AG10803 (cell line): Measurements from ENCODE around the gene SULF2.

Source experiments
- DNase-seq: peaks from one replicate; pipeline ENCODE4 v3.0.0; 2010; ENCODE audit warnings: low read depth
- H3K4me3 ChIP-seq: 2 replicates; pipeline ENCODE4 v1.5.1; 2011; ENCODE audit warnings: mild to moderate bottlenecking, low read length, control low read depth
- CTCF ChIP-seq: conservative IDR thresholded peaks from 2 replicates; pipeline ENCODE4 v1.5.1; 2011; ENCODE audit warnings: mild to moderate bottlenecking, low read length, control low read depth, inconsistent platforms

SULF2 gene

GRCh38 chr20:47670913-47671312, 114.4 kb downstream of the SULF2 start:
- no peak for TF ChIP-seq CTCF
- H3K4me3 ChIP-seq = no peak overlapping the region
- no peak for DNase-seq

DNA sequence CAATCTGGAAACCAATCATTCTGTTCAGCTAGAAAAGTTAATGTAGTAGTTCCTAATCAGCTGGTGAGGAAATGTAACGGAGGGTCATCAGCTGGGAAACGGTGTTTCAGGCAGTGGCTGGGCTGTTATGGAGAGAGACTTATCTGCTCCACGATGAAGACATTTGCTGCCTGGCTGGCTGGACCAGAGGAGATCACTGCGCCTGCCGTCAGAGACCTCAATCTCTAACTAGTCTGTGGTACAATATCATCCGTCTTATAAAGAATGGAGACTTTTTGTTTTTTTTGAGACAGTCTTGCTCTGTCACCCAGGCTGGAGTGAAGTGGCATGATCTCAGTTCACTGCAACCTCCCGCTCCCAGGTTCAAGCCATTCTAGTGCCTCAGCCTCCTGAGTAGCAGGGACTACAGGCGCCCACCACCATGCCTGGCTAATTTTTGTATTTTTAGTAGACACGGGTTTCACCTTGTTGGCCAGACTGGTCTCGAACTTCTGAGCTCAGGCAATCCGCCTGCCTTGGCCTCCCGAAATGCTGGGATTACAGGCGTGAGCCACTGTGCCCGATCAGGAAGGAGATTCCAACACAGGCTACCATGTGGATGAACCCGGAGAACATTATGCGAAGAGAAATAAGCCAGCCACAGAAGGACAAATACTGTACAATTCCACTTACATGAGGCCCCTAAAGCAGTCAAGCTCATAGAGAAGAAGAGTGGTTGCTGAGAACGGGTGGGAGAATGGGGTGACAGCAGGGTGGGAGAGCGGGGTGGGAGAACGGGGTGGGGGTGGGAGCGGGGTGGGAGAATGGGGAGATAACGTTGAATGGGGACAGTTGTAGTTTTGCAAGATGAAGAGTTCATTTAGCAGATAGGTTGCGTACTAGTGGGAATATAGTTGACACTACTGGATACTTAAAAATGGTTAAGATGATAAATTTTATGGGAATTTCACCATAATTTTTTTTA, 115.1 kb downstream of the SULF2 start:
- DNase-seq = no peak
- no peak overlapping the region for H3K4me3 ChIP-seq
- TF ChIP-seq CTCF = no peak

DNA sequence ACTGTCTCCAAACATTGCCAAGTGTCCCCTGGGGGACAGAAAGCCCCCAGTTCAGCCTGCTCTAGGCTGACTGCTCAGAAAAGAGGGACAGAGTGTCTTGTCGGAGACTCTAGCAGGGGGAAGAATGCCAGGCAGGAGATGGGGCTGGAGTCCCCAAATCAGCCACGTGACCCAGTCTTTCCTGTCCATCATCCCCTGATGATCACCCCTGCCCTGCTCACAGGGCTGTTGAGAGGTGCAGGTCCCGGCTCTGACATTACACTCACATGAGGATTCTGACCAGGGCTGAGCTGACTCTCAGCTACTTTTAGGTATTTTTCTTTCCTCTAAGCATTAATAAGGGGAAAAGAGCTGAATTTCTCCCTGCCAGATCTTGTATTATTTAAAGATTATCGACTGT, 115.8 kb downstream of the SULF2 start:
- H3K4me3 ChIP-seq = no peak overlapping the region
- no peak for TF ChIP-seq CTCF
- no peak for DNase-seq

GRCh38 chr20:47669152-47669425, 116.2 kb downstream of the SULF2 start:
- no peak for TF ChIP-seq CTCF
- no peak for DNase-seq

DNA sequence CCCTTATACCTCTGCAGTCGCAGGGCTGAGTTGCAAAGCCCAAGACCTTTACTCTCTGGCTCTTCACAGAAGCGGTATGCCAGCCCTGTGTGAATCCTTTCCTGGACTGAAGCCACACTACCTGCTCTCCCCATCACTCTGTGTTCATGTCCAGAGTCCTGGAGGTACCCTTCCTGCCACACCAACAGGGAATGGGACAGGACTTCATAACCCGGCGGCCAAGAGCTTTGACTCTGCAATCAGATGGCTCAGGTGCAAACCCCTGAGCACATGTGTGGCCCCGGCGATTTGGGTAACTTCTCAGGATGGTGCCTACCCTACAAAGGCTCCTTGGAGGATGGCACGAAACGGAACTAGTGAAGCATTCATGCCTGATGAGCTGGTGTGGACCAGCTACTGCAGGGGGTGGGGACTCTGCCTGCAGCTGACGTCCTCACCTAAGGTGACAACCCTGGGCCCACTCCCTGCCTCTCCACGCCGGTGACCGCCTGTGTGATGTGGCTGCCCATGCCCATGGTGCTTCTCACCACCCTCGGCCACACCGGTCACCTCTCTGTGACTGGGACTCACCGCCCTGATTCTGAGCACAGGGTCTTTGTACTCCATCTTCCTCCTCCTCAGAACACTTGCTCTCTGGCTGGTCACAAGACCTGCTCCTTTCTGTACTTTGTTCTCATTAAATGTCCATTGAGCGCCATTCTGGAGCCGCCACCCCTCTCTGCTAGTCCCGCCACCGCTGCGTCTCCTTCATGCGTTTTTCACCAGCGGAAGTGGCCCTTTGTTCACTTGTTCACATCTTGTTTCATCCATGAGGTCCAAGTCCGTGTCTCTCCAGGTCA, 116.7 kb downstream of the SULF2 start:
- DNase-seq = no peak
- no peak for TF ChIP-seq CTCF

More at GRCh38 chr20:47669152-47669425, 116.2 kb downstream of the SULF2 start:
- H3K4me3 ChIP-seq = no peak overlapping the region

GRCh38 chr20:47667531-47668312, 117.6 kb downstream of the SULF2 start:
- TF ChIP-seq CTCF = no peak
- no peak for DNase-seq
- H3K4me3 ChIP-seq = no peak overlapping the region

More for the DNA sequence above, 116.7 kb downstream of the SULF2 start:
- H3K4me3 ChIP-seq = no peak overlapping the region
